CD14-positive monocyte (primary cell): ENCODE measurements around the gene APLF. TPM values are rescaled to one million over a fixed set of nuclear protein-coding genes. Genes with fewer than 3 reads are reported as not detected.

ENCODE experiments used
- DNase-seq, 3 donors: peaks; one replicate each; pipeline ENCODE4 v3.0.0-alpha.2; 2011 to 2022
- H2AFZ ChIP-seq: 2 replicates; pipeline ENCODE4 v1.6.0; 2012; ENCODE audit warnings: mild to moderate bottlenecking, low read depth, low read length, inconsistent platforms; ENCODE audit not compliant: insufficient read depth, poor library complexity, severe bottlenecking
- H3K27ac ChIP-seq, 2 donors: 1 replicate in 1 of 2; 2 replicates in 1 of 2; pipeline ENCODE4 v1.5.1; 2012 to 2013; ENCODE audit warnings: low read length in 2 of 2, control low read depth in 1 of 2, inconsistent platforms in 1 of 2, low read depth in 1 of 2, mild to moderate bottlenecking in 1 of 2
- H3K27me3 ChIP-seq, 2 donors: one replicate each; pipeline versions ENCODE4 v1.6.0 to v1.6.1; 2011 to 2013; ENCODE audit warnings: low read length in 2 of 2; ENCODE audit not compliant: control insufficient read depth in 2 of 2, insufficient read depth in 2 of 2
- H3K36me3 ChIP-seq, 2 donors: replicated peaks in 1 of 2; 1 replicate in 1 of 2; 2 replicates in 1 of 2; pipeline versions ENCODE4 v1.5.1 to v1.6.1; 2012 to 2013; ENCODE audit warnings: low read length in 2 of 2, control low read depth in 1 of 2, inconsistent platforms in 1 of 2, mild to moderate bottlenecking in 1 of 2; ENCODE audit not compliant: insufficient read depth in 2 of 2, control insufficient read depth in 1 of 2
- H3K4me1 ChIP-seq, 2 donors: 1 replicate in 1 of 2; 2 replicates in 1 of 2; pipeline versions ENCODE4 v1.5.1 to v1.6.1; 2012 to 2013; ENCODE audit warnings: low read length in 2 of 2, control low read depth in 1 of 2, inconsistent platforms in 1 of 2, mild to moderate bottlenecking in 1 of 2, moderate library complexity in 1 of 2; ENCODE audit not compliant: insufficient read depth in 2 of 2, control insufficient read depth in 1 of 2
- H3K4me2 ChIP-seq: replicated peaks from 2 replicates; pipeline ENCODE3; 2012; ENCODE audit warnings: low read length, moderate library complexity, mild to moderate bottlenecking; ENCODE audit not compliant: poor library complexity, severe bottlenecking; ENCODE audit errors: extremely low read depth
- H3K4me3 ChIP-seq, 3 experiments: fragments of 200-600 bp in 1 of 3; sonication (generic) in 1 of 3; replicated peaks in 1 of 3; 1 replicate in 2 of 3; 2 replicates in 1 of 3; pipeline ENCODE4 v1.5.1; 2011 to 2013; ENCODE audit warnings: low read length in 3 of 3, mild to moderate bottlenecking in 3 of 3, control low read depth in 2 of 3, low read depth in 2 of 3, inconsistent platforms in 1 of 3, moderate library complexity in 1 of 3
- H3K79me2 ChIP-seq: 2 replicates; pipeline ENCODE4 v1.6.0; 2012; ENCODE audit warnings: mild to moderate bottlenecking, control low read depth, inconsistent platforms, low read length, moderate library complexity; ENCODE audit not compliant: insufficient read depth
- H3K9ac ChIP-seq: 2 replicates; pipeline ENCODE4 v1.6.0; 2017; ENCODE audit warnings: low read length, mild to moderate bottlenecking; ENCODE audit not compliant: insufficient read depth, poor library complexity, severe bottlenecking
- H3K9me3 ChIP-seq, 2 donors: replicated peaks in 1 of 2; 1 replicate in 1 of 2; 2 replicates in 1 of 2; pipeline versions ENCODE4 v1.5.1 to v1.6.1; 2012 to 2013; ENCODE audit warnings: low read length in 2 of 2, control low read depth in 1 of 2; ENCODE audit not compliant: control insufficient read depth in 1 of 2, insufficient read depth in 1 of 2
- H4K20me1 ChIP-seq: 2 replicates; pipeline ENCODE4 v1.6.0; 2012; ENCODE audit warnings: mild to moderate bottlenecking, low read length, control low read depth, moderate library complexity; ENCODE audit not compliant: insufficient read depth
- H3K27ac Mint-ChIP-seq, 7 donors: one replicate each; pipeline ENCODE4 v1.8.0; 2020; ENCODE audit warnings: mild to moderate bottlenecking in 7 of 7, mixed read lengths in 7 of 7, moderate library complexity in 6 of 7, inconsistent platforms in 2 of 7
- H3K27me3 Mint-ChIP-seq, 3 donors: one replicate each; pipeline ENCODE4 v1.8.0; 2021 to 2022; ENCODE audit warnings: low read depth in 3 of 3, mild to moderate bottlenecking in 3 of 3, mixed read lengths in 3 of 3, moderate library complexity in 3 of 3, inconsistent platforms in 1 of 3
- H3K36me3 Mint-ChIP-seq, 2 donors: one replicate each; pipeline ENCODE4 v1.8.0; 2020; ENCODE audit warnings: mixed read lengths in 2 of 2, inconsistent platforms in 1 of 2, mild to moderate bottlenecking in 1 of 2
- H3K4me1 Mint-ChIP-seq: one replicate; pipeline ENCODE4 v1.8.0; 2020; ENCODE audit warnings: mild to moderate bottlenecking, mixed read lengths
- H3K4me3 Mint-ChIP-seq, 2 donors: one replicate each; pipeline ENCODE4 v1.8.0; 2020; ENCODE audit warnings: mild to moderate bottlenecking in 2 of 2, mixed read lengths in 2 of 2, moderate library complexity in 1 of 2
- H3K9me3 Mint-ChIP-seq, 7 donors: one replicate each; pipeline ENCODE4 v1.8.0; 2020 to 2022; ENCODE audit warnings: mixed read lengths in 7 of 7, mild to moderate bottlenecking in 6 of 7, moderate library complexity in 6 of 7, inconsistent platforms in 2 of 7
- CTCF ChIP-seq: fragments of 200-600 bp; IDR thresholded peaks from one replicate; pipeline ENCODE4 v1.8.0; 2022; ENCODE audit warnings: antibody characterized with exemption, mild to moderate bottlenecking
- WGBS: methylation state at CpG from one replicate; pipeline ENCODE4 v1.1.5; 2013; ENCODE audit warnings: missing lambda C conversion rate; ENCODE audit not compliant: insufficient coverage; 5-methylcytosine and 5-hydroxymethylcytosine counted together
- intact Hi-C, 2 donors: fragments of 100-400 bp; cut with micrococcal nuclease; formaldehyde crosslinking; loops; one replicate each; pipeline versions ENCODE4 v1.15.0 to v1.15.1; 2023
- polyA plus RNA-seq, 3 donors: library from polyadenylated mRNA; depleted of rRNA in 1 of 3; unstranded in 2 of 3; stranded (reverse) in 1 of 3; fragments of 300-500 nt in 2 of 3; fragments of >200 nt in 1 of 3; fragmentation: Illumina TruSeq in 2 of 3; gene quantifications; 1 replicate in 2 of 3; 2 replicates in 1 of 3; pipeline ENCODE4 v1.2.3, GENCODE V29; 2012 to 2021

The APLF gene
- polyA plus RNA-seq, 3 donors, result 0.77 to 1.8 (median 1.2) TPM

DNA sequence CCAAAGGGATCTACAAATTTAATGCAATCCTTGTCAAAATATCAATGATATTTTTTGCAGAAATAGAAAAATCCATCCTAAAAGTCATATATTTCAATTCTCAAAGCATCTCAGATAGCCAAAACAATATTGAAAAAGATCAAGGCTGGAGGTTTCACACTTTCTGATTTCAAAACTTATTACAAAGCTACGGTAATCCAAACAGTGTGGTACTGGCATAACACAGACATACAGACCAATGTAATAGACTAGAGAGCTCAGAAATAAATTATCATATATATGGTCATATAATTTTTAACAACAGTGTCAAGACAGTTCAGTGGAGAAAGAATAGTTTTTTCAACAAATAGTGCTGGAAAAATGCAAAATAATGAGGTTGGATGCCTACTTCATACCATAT, 135.7 kb downstream of the APLF start:
- Mint-ChIP-seq H3K4me3 (no peak overlapping the region), H3K27me3 (no peaks in the 10 kb centered on the region), H3K4me1 (peaks cover 3% of the 10 kb centered on the region), H3K36me3 (no peaks in the 10 kb centered on the region), H3K9me3 (peaks cover 8 to 26% (median 12%) of the 10 kb centered on the region in 7 donors), H3K27ac (no peak overlapping the region)
- H3K79me2 ChIP-seq, result no peaks in the 10 kb centered on the region
- H4K20me1 ChIP-seq, result no peaks in the 10 kb centered on the region
- no peaks in the 10 kb centered on the region for H3K27me3 ChIP-seq
- no peak overlapping the region for H3K4me3 ChIP-seq
- intact Hi-C loops, result no loop called here
- no peaks in the 10 kb centered on the region for H3K9me3 ChIP-seq
- DNase-seq, result no peak
- WGBS, result no CpG with 5 or more reads among the region's 1 CpG
- no peaks in the 10 kb centered on the region for H3K4me1 ChIP-seq
- H3K27ac ChIP-seq, result no peak overlapping the region
- H3K36me3 ChIP-seq, result no peaks in the 10 kb centered on the region
- H3K9ac ChIP-seq, result no peak overlapping the region
- no peak overlapping the region for H3K4me2 ChIP-seq
- no peak overlapping the region for H2AFZ ChIP-seq
- no peak for TF ChIP-seq CTCF

- Histone ChIP-seq H3K36me3 (no peaks in the 10 kb centered on the region), H4K20me1 (no peaks in the 10 kb centered on the region), H3K4me3 (no peak overlapping the region), H3K79me2 (no peaks in the 10 kb centered on the region), H3K4me2 (no peak overlapping the region), H3K4me1 (no peaks in the 10 kb centered on the region), H2AFZ (no peak overlapping the region), H3K27ac (no peak overlapping the region), H3K27me3 (no peaks in the 10 kb centered on the region), H3K9me3 (no peaks in the 10 kb centered on the region), H3K9ac (no peak overlapping the region)
- intact Hi-C loops, result no loop called here
- WGBS, result 100% methylated on average over 1 of the region's 3 CpGs
- no peak for DNase-seq
- Mint-ChIP-seq H3K27ac (no peak overlapping the region), H3K4me3 (no peak overlapping the region), H3K4me1 (peaks cover 3% of the 10 kb centered on the region), H3K27me3 (peaks cover 0 to 2% (median 0%) of the 10 kb centered on the region in 3 donors), H3K36me3 (no peaks in the 10 kb centered on the region), H3K9me3 (peaks cover 8 to 28% (median 12%) of the 10 kb centered on the region in 7 donors)
- TF ChIP-seq CTCF, result no peak
Measured at GRCh38 chr2:68604077-68604476, 136.7 kb downstream of the APLF start.
